GM19240 (cell line): Measurements from ENCODE around the gene PDP2.
"Not testable (repeated sequence)": the region's sequence is repeated elsewhere in the genome, so short reads cannot be mapped to it uniquely, and the experiment has no call there.

Source experiments
- DNase-seq: peaks from one replicate; pipeline ENCODE4 v3.0.0; 2011; ENCODE audit warnings: low spot score; ENCODE audit not compliant: insufficient read length

The PDP2 gene

GRCh38 chr16:66853261-66854139 is 26.8 kb upstream of the PDP2 start:
- no peak for DNase-seq

GRCh38 chr16:66856184-66856730 is 24.1 kb upstream of the PDP2 start:
- no peak for DNase-seq

DNA sequence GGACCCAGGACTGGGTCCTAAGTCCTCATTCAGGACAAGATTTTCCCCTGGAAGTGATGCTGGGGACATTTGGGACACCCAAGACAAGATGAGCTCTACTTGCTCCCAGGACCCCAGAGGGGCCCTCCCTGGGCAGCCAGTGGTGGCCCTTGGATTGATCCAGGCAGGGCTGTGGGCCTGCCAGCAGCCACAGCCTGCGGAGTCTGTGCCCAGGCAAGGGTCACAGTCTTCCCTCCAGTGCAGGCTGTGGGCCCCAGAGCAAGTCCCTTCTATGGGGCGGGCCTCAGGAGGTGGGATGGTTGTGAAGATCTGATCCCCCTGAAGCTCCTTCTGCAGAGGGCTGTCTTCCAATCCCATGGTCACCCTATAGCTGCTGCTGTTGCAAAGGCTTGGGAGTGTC is 23.5 kb upstream of the PDP2 start:
- DNase-seq: no peak

GRCh38 chr16:66857437-66857836 is 22.9 kb upstream of the PDP2 start:
- DNase-seq: no peak

DNA sequence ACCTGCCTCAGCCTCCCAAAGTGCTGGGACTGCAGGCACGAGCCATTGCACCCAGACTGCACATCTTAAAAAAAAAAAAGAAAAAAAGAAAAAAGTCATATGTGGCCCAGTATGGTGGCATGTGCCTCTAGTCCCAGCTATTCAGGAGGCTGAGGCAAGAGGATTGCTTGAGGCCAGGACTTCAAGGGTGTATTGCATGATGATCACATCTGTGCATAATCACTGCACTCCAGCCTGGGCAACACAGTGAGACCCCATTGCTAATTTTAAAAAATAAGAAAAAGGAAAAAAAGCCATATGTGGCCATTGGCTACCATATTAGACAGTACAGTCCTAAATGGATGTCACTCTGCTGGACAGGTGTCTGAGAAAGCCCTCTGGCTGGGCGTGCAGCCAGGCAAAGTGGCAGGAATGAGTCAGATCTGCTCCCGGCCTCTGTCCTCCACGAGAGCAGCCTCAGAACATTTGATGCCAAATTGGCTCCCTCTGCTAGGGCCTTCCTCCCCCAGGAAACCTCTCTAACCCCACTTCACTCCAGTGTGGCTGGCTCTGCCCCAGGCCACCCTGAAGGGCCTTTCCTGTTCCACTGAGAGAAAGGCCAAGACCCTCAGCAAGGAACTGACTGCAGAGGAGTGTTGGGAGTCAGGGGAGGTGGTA is 21.4 kb upstream of the PDP2 start:
- no peak for DNase-seq

DNA sequence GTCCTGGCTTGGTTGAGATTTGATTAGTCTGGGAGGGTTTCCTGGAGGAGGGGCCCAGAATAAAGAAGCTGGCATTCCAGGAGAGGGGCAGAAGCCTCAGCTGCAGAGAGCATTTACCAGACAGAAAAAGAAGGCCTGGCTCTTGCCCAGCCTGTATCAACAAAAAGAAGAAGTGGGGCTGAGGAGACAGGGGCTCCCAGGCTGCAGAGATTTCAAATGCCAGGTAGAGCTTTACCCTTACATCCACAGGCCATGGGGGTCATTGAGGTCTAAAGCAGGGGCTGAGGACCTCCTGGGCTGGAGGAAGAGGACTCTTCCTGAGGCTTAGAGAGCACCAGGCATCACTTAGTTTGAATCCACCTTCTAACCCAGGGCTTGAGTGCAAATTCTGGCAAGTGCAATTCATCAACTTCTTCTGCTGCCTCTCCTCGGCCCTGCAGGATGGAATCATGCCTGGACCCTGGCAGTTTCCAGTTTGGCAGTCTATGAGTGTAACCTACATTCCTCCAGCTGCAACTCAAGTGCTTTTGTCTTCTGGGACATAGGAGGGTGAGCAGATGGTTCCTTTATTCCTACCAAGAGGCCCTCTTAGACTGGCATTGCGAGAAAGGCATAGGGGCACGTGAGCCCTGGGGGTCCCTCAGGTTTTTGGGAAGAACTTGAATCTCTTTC is 20.8 kb upstream of the PDP2 start:
- no peak for DNase-seq

GRCh38 chr16:66862023-66862520 is 18.2 kb upstream of the PDP2 start:
- DNase-seq: no peak

- no peak for DNase-seq
Measured at GRCh38 chr16:66863707-66864106, 16.6 kb upstream of the PDP2 start.

DNA sequence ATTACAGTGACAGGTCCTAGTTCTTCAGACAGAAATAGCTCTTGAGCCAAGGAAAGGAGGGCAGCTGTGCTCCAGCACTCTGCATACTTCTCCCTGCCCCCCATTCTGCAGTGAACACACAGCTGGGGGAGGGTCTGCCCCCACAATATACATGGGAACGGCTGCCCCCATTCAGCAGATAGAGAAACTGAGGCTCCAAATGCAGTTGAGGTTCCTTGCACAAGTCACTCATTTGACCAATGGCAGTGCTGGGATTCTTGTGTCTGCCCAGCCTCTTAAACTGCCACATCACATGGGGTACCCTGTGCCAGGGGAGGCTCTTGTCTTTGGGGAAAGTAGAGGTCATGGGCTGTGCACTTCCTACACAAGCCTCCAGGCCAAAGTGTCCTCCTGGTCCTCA is 10.9 kb upstream of the PDP2 start:
- DNase-seq: no peak

DNA sequence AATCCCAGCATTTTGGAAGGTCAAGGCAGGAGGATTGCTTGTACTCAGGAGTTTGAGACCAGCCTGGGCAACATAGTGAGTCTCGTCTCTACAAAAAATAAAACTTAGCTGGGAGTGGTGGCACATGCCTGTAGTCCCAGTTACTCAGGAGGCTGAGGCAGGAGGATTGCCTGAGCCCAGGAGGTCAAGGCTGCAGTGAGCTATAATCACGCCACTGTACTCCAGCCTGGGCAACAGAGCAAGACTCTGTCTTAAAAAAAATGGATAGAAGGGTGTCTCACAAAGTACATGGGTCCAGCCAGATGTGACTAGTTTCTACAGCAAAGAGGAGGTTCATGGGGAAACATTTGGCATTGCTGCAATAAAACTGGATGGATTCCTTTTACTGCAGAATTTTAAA is 9.0 kb upstream of the PDP2 start:
- DNase-seq: not testable (repeated sequence)

- no peak for DNase-seq
Measured at GRCh38 chr16:66871840-66872239, 8.5 kb upstream of the PDP2 start.

- DNase-seq: no peak
Measured at GRCh38 chr16:66872559-66872942, 7.8 kb upstream of the PDP2 start.

DNA sequence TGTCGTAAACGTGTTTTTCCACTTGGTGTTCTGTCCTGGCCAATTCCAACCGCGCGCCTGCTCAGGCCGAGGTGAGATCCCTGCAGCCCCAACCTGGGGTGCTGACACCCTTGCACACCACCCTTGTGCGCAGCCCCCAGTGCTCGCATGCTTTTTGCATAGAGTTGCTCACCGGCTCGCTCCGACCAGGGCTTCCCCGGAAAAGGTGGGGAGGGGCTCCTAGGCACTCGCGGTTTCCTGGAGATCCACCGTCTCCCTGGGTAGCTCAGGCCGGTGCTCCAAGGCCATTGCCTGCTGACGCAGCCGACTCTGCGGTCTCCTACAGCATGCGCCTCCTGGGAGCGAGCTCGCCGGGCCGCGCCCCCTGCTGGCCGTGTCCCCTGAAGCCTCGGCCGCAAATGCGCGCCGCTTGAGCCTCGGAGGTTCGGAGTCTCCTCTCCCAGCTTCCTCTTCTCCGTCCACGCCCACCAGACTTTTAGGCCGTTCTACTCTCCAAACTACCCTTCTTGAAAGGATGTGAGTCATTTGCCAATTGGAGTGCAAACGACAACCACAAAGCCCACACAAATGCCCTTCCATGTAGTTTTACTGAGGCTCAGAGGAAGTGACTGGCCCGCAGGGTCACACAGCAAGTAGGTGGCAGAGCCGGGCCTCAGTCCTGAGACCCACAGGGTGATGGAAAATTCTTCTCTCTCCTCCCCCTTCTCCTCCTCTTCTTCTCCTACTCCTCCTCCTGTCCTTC is 7.2 kb upstream of the PDP2 start:
- peak; percentile 68 for DNase-seq

DNA sequence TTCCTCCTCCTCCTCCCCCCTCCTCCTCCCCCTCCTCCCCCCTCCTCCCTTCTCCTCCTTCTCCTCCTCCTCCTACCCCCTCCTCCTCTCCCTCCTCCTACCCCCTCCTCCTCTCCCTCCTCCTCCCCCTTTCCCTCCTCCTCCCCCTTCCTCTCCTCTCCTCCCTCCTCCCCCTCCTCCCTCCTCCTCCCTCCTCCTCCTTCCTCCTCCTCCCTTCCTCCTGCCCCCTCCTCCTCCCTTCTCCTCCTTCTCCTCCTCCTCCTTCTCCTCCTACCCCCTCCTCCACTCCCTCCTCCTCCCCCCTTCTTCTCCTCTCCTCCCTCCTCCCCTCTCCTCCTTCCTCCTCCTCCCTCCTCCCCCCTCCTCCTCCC is 6.6 kb upstream of the PDP2 start:
- DNase-seq: no peak

GRCh38 chr16:66874079-66874775 is 6.1 kb upstream of the PDP2 start:
- DNase-seq: no peak

DNA sequence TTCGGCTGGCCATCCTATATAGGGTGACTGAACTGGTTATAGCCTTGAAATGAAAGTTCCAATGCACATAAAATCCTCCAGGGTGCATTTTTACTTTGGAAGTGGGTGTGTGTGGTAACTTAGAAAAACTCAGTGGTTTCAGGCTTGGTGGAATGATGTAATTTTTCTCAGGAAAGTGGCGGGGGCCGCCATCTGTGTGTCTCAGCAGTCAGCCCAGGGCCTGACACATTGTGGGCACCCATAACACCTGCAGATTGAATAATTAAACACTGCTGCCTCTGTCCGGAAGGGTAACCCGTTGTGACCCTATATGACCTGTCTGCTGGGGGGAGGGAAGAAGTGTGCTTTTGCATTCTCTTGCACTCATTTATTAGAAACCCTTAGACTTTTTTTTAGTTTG is 2.2 kb upstream of the PDP2 start:
- no peak for DNase-seq

GRCh38 chr16:66881014-66881417 is 701 bp downstream of the PDP2 start:
- DNase-seq: no peak

GRCh38 chr16:66881560-66881959 is 1.2 kb downstream of the PDP2 start:
- no peak for DNase-seq

DNA sequence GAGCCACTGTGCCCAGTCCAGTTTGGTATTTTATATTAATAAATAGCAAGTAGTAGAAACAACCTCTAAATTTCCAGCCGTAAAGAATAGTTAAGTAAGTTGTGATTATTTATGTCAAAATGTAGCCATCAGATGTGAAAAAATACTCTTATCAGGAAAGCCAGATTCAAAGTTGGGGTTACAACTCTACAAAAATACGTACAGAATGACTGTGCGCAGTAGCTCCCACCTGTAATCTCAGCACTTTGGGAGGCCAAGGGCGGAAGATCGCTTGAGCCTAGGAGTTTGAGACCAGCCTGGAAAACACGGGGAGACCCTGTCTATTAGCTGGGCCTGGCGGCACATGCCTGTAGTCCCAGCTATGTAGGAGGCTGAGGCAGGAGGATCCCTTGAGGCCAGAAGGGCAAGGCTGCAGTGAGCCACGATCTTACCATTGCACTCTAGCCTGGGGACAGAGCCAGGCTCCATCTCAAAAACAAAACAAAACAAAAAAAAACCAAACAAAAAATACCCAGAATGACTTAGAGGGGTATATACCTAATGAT is 1.7 kb downstream of the PDP2 start:
- no peak for DNase-seq

DNA sequence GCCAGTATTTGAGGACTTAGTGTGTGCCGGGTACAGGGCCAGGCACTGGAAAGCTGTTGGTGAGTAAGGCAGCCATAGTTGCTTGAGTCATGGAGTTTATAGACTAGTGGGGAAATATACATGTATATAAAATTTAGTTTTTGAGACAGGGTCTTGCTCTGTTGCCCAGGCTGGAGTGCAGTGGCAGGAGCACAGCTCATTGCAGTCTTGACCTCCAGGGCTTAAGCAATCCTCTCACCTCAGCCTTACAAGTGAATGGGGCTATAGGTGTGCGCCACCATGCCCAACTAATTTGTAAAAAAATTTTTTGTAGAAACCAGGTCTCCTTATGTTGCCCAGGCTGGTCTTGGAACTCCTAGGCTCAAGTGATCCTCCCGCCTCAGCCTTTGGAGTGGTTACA is 2.4 kb downstream of the PDP2 start:
- DNase-seq: no peak
